ENCODE results near the gene USB1.
"Not testable (repeated sequence)": the region's sequence is repeated elsewhere in the genome, so short reads cannot be mapped to it uniquely, and the experiment has no call there.

USB1 gene

GRCh38 chr16:57970319-57970718 is 30.9 kb upstream of the USB1 start:
- DNase-seq: no peak

GRCh38 chr16:57970970-57971369 is 30.2 kb upstream of the USB1 start, which contains the start of gene CNGB1:
CNGB1 (minus strand) TSS chr16:57971128; CDS start chr16:57967286, 3,842 bp downstream.
- no peak for DNase-seq

GRCh38 chr16:57971848-57972247 is 29.4 kb upstream of the USB1 start:
- DNase-seq: no peak

GRCh38 chr16:57972306-57972705 is 28.9 kb upstream of the USB1 start:
- no peak for DNase-seq

- DNase-seq: no peak
Observed at GRCh38 chr16:57976331-57976796, 24.8 kb upstream of the USB1 start.

GRCh38 chr16:57977418-57978069 is 23.7 kb upstream of the USB1 start:
- DNase-seq: no peak

- DNase-seq: not testable (repeated sequence)
Observed at GRCh38 chr16:57978070-57978465, 23.1 kb upstream of the USB1 start.

- no peak for DNase-seq
Observed at GRCh38 chr16:57979006-57979585, 22.1 kb upstream of the USB1 start.

GRCh38 chr16:57981636-57982035 is 19.6 kb upstream of the USB1 start:
- no peak for DNase-seq

- no peak for DNase-seq
Observed at GRCh38 chr16:57982385-57982784, 18.8 kb upstream of the USB1 start.

- DNase-seq: no peak
Observed at GRCh38 chr16:57984443-57985203, 16.6 kb upstream of the USB1 start.

GRCh38 chr16:57985204-57986181 is 15.7 kb upstream of the USB1 start:
- no peak for DNase-seq

- DNase-seq: no peak
Observed at GRCh38 chr16:57986196-57986595, 15.0 kb upstream of the USB1 start.

- DNase-seq: no peak
Observed at GRCh38 chr16:57987441-57988177, 13.6 kb upstream of the USB1 start.

- no peak for DNase-seq
Observed at GRCh38 chr16:57988929-57989328, 12.3 kb upstream of the USB1 start.

GRCh38 chr16:57991551-57992059 is 9.6 kb upstream of the USB1 start:
- no peak for DNase-seq

GRCh38 chr16:57992084-57992483 is 9.1 kb upstream of the USB1 start:
- DNase-seq: no peak

GRCh38 chr16:57993438-57993837 is 7.8 kb upstream of the USB1 start:
- no peak for DNase-seq

- no peak for DNase-seq
Observed at GRCh38 chr16:57993897-57994296, 7.3 kb upstream of the USB1 start.

- no peak for DNase-seq
Observed at GRCh38 chr16:57994361-57994760, 6.8 kb upstream of the USB1 start.

GRCh38 chr16:57994778-57995177 is 6.4 kb upstream of the USB1 start:
- no peak for DNase-seq
